A549 (cell line): ENCODE data around the gene CYP4F11. TPM values are rescaled to one million over a fixed set of nuclear protein-coding genes. Genes with fewer than 3 reads are reported as not detected.

Source experiments
- ATAC-seq, 2 experiments: fragments of 200-7000 bp in 1 of 2; fragments of >200 bp in 1 of 2; cut with Nextera tagmentation in 1 of 2; cut with Tn5 transposase in 1 of 2; 3 replicates each; pipeline versions ENCODE4 v1.8.0 to v1.9.1; 2018 to 2020; ENCODE audit warnings: mild to moderate bottlenecking in 1 of 2, moderate library complexity in 1 of 2
- CTCF ChIA-PET: fragments of 300-600 bp; sonication (Branson Sonifier 250); formaldehyde crosslinking; extraction: SDS; loops from one replicate; lab custom pipeline; 2021; ENCODE audit warnings: antibody characterized with exemption, inconsistent platforms; lab: Yijun Ruan, JAX
- POLR2A ChIA-PET: fragments of 350-600 bp; formaldehyde crosslinking; extraction: SDS; loops from one replicate; lab custom pipeline; 2021; ENCODE audit warnings: antibody characterized with exemption, inconsistent platforms; lab: Yijun Ruan, JAX
- DNase-seq, 2 experiments: peaks; one replicate each; pipeline versions ENCODE4 v3.0.0 to v3.0.0-alpha.2; 2011 to 2016; ENCODE audit warnings: low read depth in 1 of 2, low spot score in 1 of 2
- FAIRE-seq: peaks from 2 replicates; lab custom pipeline; 2011; peaks lifted over from hg19 to GRCh38; lab: Jason Lieb, UNC
- H3K27ac ChIP-seq, 2 experiments: fragments of >200 bp; sonication (Bioruptor Twin); formaldehyde crosslinking; 3 replicates each; pipeline ENCODE4 v1.5.1; 2016 to 2017
- H3K4me1 ChIP-seq: fragments of >200 bp; sonication (Bioruptor Twin); formaldehyde crosslinking; 3 replicates; pipeline ENCODE4 v1.6.1; 2016
- H3K4me2 ChIP-seq: fragments of >200 bp; sonication (Bioruptor Twin); formaldehyde crosslinking; 3 replicates; pipeline ENCODE4 v1.6.1; 2016
- H3K4me3 ChIP-seq: fragments of >200 bp; sonication (Bioruptor Twin); formaldehyde crosslinking; 3 replicates; pipeline ENCODE4 v1.5.1; 2016
- H3K9me3 ChIP-seq: fragments of >200 bp; sonication (Bioruptor Twin); formaldehyde crosslinking; 3 replicates; pipeline ENCODE4 v1.6.1; 2016
- CBX2 ChIP-seq: fragments of 200-600 bp; sonication (generic); IDR thresholded peaks from 2 replicates; pipeline ENCODE4 v1.6.1; 2016; ENCODE audit warnings: low read depth, mild to moderate bottlenecking, borderline replicate concordance
- EHMT2 ChIP-seq: fragments of 200-600 bp; sonication (generic); IDR thresholded peaks from 2 replicates; pipeline ENCODE4 v1.6.1; 2016; ENCODE audit warnings: antibody characterized with exemption, low read depth, mild to moderate bottlenecking, moderate library complexity
- ESRRA ChIP-seq: fragments of 150-350 bp; IDR thresholded peaks from 2 replicates; pipeline ENCODE4 v1.6.1; 2014; ENCODE audit warnings: mild to moderate bottlenecking, low read length, borderline replicate concordance
- FOSB ChIP-seq: fragments of 250-450 bp; sonication (Bioruptor Pico); IDR thresholded peaks from 2 replicates; pipeline ENCODE4 v1.5.0; 2020; ENCODE audit warnings: mild to moderate bottlenecking, moderate library complexity
- FOSL2 ChIP-seq, 2 experiments: fragments of 450-650 bp in 1 of 2; fragments of >200 bp in 1 of 2; sonication (Bioruptor Twin) in 1 of 2; formaldehyde crosslinking; IDR thresholded peaks; 2 replicates each; pipeline versions ENCODE4 v1.5.0 to v1.6.1; 2016 to 2020; ENCODE audit warnings: mild to moderate bottlenecking in 1 of 2, moderate library complexity in 1 of 2
- HOXA7 ChIP-seq: fragments of 250-450 bp; sonication (Bioruptor Pico); IDR thresholded peaks from 2 replicates; pipeline ENCODE4 v1.5.0; 2020; ENCODE audit warnings: mild to moderate bottlenecking, moderate library complexity
- MAZ ChIP-seq: fragments of 150-350 bp; IDR thresholded peaks from 2 replicates; pipeline ENCODE4 v1.6.1; 2014; ENCODE audit warnings: antibody characterized with exemption, low read depth, low read length, borderline replicate concordance
- MYC ChIP-seq: IDR thresholded peaks from 2 replicates; pipeline ENCODE4 v1.6.1; 2012; ENCODE audit warnings: mild to moderate bottlenecking, inconsistent platforms, low read length, improper control_type of control experiment, borderline replicate concordance
- NFE2L2 ChIP-seq: fragments of 150-350 bp; conservative IDR thresholded peaks from 2 replicates; pipeline ENCODE4 v1.6.1; 2014; ENCODE audit warnings: low read length
- POLR2A ChIP-seq: IDR thresholded peaks from 2 replicates; pipeline ENCODE4 v1.6.1; 2012; ENCODE audit warnings: mild to moderate bottlenecking, low read length
- RARB ChIP-seq: fragments of 250-450 bp; sonication (Bioruptor Pico); IDR thresholded peaks from 2 replicates; pipeline ENCODE4 v1.8.0; 2021; ENCODE audit warnings: mild to moderate bottlenecking, moderate library complexity
- RCOR1 ChIP-seq: fragments of 150-350 bp; IDR thresholded peaks from 2 replicates; pipeline ENCODE4 v1.6.1; 2014; ENCODE audit warnings: antibody characterized with exemption, low read length, low read depth
- SREBF2 ChIP-seq: fragments of 450-650 bp; IDR thresholded peaks from 2 replicates; pipeline ENCODE4 v1.6.1; 2014; ENCODE audit warnings: mild to moderate bottlenecking, moderate library complexity
- TFCP2L1 ChIP-seq: fragments of 250-450 bp; sonication (Bioruptor Pico); IDR thresholded peaks from 2 replicates; pipeline ENCODE4 v1.5.0; 2021; ENCODE audit warnings: mild to moderate bottlenecking
- ZC3H11A ChIP-seq: fragments of 450-650 bp; IDR thresholded peaks from 2 replicates; pipeline ENCODE4 v1.6.1; 2014; ENCODE audit warnings: antibody characterized with exemption, mild to moderate bottlenecking
- ZFP36 ChIP-seq: fragments of 450-650 bp; IDR thresholded peaks from 2 replicates; pipeline ENCODE4 v1.6.1; 2014; ENCODE audit warnings: borderline replicate concordance; ENCODE audit not compliant: partially characterized antibody
- WGBS: methylation state at CpG from one replicate; pipeline ENCODE4 v1.1.6; 2017; ENCODE audit errors: missing lambda C conversion rate; 5-methylcytosine and 5-hydroxymethylcytosine counted together
- polyA plus RNA-seq, 4 experiments: library from polyadenylated mRNA; depleted of rRNA in 3 of 4; stranded (reverse); fragments of >200 nt; fragmentation: RNase III in 1 of 4; extraction: RNeasy Plus Mini Kit Qiagen cat#74134 plus additional on column Dnase treatment in 1 of 4; gene quantifications; 2 replicates in 3 of 4; 3 replicates in 1 of 4; pipeline ENCODE4 v1.2.3, GENCODE V29; 2011 to 2017
- TF ChIP-seq, protein P1 (sequence below): fragments of >200 bp; sonication (Bioruptor Twin); formaldehyde crosslinking; IDR thresholded peaks from 3 replicates; pipeline ENCODE4 v1.5.1; 2016
- TF ChIP-seq, protein P2 (sequence below): fragments of 250-450 bp; sonication (Bioruptor Pico); IDR thresholded peaks from 2 replicates; pipeline ENCODE4 v1.5.0; 2021; ENCODE audit warnings: mild to moderate bottlenecking, moderate library complexity, borderline replicate concordance
- TF ChIP-seq, protein P3 (sequence below): fragments of 450-650 bp; IDR thresholded peaks from 2 replicates; pipeline ENCODE4 v1.6.1; 2014; ENCODE audit warnings: antibody characterized with exemption
- TF ChIP-seq, protein P4 (sequence below): fragments of 150-350 bp; IDR thresholded peaks from 2 replicates; pipeline ENCODE4 v1.6.1; 2014; ENCODE audit warnings: low read depth, mild to moderate bottlenecking, low read length
- TF ChIP-seq, protein P5 (sequence below): IDR thresholded peaks from 2 replicates; pipeline ENCODE4 v1.6.1; 2012

Gene CYP4F11
- polyA plus RNA-seq, 2 of the 4 experiments (the other 2 are of a cell fraction) = 4.0 to 26.2 TPM

DNA sequence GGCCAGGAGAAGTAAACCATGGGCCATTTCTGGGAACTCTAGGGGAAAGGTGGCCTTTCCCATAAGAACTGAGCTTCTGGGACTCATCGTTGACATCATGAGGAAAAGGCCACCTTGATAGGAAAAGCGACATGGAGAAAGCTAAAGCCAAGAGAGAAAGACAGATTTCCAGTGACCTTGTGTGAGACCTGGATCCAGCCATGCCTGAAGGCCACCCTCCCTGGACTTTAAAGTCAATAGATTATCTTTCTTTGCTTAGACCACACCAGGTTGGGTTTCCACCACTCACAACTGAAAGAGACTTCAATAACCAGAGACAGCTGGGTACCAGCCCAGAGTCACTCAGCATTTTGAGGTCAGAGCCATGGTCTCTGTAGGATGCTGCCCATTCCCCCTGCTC lies 40.0 kb downstream of the CYP4F11 start:
- Histone ChIP-seq H3K4me1 (no peaks in the 10 kb centered on the region), H3K9me3 (no peaks in the 10 kb centered on the region), H3K27ac (no peak overlapping the region), H3K4me2 (no peak overlapping the region), H3K4me3 (no peak overlapping the region)
- ChIA-PET CTCF (no interaction called here), POLR2A (no interaction called here)
- WGBS = 40% methylated on average over 2 of the region's 2 CpGs
- FAIRE-seq (no peak), ATAC-seq (no peak), DNase-seq (no peak)
- TF ChIP-seq, protein P1, sequence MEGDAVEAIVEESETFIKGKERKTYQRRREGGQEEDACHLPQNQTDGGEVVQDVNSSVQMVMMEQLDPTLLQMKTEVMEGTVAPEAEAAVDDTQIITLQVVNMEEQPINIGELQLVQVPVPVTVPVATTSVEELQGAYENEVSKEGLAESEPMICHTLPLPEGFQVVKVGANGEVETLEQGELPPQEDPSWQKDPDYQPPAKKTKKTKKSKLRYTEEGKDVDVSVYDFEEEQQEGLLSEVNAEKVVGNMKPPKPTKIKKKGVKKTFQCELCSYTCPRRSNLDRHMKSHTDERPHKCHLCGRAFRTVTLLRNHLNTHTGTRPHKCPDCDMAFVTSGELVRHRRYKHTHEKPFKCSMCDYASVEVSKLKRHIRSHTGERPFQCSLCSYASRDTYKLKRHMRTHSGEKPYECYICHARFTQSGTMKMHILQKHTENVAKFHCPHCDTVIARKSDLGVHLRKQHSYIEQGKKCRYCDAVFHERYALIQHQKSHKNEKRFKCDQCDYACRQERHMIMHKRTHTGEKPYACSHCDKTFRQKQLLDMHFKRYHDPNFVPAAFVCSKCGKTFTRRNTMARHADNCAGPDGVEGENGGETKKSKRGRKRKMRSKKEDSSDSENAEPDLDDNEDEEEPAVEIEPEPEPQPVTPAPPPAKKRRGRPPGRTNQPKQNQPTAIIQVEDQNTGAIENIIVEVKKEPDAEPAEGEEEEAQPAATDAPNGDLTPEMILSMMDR = no peak
- TF ChIP-seq, protein P2, sequence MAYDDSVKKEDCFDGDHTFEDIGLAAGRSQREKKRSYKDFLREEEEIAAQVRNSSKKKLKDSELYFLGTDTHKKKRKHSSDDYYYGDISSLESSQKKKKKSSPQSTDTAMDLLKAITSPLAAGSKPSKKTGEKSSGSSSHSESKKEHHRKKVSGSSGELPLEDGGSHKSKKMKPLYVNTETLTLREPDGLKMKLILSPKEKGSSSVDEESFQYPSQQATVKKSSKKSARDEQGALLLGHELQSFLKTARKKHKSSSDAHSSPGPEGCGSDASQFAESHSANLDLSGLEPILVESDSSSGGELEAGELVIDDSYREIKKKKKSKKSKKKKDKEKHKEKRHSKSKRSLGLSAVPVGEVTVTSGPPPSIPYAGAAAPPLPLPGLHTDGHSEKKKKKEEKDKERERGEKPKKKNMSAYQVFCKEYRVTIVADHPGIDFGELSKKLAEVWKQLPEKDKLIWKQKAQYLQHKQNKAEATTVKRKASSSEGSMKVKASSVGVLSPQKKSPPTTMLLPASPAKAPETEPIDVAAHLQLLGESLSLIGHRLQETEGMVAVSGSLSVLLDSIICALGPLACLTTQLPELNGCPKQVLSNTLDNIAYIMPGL = no peak
- TF ChIP-seq, protein P3, sequence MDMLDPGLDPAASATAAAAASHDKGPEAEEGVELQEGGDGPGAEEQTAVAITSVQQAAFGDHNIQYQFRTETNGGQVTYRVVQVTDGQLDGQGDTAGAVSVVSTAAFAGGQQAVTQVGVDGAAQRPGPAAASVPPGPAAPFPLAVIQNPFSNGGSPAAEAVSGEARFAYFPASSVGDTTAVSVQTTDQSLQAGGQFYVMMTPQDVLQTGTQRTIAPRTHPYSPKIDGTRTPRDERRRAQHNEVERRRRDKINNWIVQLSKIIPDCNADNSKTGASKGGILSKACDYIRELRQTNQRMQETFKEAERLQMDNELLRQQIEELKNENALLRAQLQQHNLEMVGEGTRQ = no peak
- TF ChIP-seq POLR2A (no peak), ESRRA (no peak)

DNA sequence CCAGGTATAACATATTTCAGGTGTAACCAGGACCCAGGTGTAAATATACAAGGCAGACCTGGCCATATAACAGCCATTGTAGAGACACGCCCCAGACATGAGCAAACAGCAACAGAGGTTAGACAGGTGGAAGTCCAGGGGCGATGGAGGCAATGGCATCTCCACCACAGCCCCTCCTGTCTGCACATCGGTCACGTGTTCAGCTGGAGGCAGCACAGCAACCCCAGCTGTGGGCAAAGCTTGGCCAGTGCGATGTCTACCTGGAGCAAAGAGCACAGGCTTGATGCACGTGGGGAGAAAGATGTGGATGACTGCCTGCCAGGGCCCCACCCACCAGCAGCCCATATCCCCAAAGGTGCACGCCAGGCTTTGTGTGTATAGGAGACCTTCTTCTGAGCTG lies 40.9 kb downstream of the CYP4F11 start:
- Histone ChIP-seq H3K4me3 (no peak overlapping the region), H3K4me1 (no peaks in the 10 kb centered on the region), H3K9me3 (no peaks in the 10 kb centered on the region), H3K27ac (no peak overlapping the region), H3K4me2 (no peak overlapping the region)
- no peak for TF ChIP-seq FOSB (CRISPR knock-in tag)
- TF ChIP-seq MYC = no peak
- TF ChIP-seq ZFP36 = no peak
- TF ChIP-seq SREBF2 = no peak
- TF ChIP-seq, protein P4, sequence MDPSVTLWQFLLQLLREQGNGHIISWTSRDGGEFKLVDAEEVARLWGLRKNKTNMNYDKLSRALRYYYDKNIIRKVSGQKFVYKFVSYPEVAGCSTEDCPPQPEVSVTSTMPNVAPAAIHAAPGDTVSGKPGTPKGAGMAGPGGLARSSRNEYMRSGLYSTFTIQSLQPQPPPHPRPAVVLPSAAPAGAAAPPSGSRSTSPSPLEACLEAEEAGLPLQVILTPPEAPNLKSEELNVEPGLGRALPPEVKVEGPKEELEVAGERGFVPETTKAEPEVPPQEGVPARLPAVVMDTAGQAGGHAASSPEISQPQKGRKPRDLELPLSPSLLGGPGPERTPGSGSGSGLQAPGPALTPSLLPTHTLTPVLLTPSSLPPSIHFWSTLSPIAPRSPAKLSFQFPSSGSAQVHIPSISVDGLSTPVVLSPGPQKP = no peak
- no peak for TF ChIP-seq MAZ
- TF ChIP-seq NFE2L2 = no peak
- no peak for TF ChIP-seq HOXA7 (CRISPR knock-in tag)
- TF ChIP-seq EHMT2 = no peak
- TF ChIP-seq CBX2 = no peak
- TF ChIP-seq, protein P5, sequence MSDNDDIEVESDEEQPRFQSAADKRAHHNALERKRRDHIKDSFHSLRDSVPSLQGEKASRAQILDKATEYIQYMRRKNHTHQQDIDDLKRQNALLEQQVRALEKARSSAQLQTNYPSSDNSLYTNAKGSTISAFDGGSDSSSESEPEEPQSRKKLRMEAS = no peak
- TF ChIP-seq, protein P1 = no peak
- TF ChIP-seq ZC3H11A = no peak
- no peak for TF ChIP-seq FOSL2 (IDR thresholded peaks at IDR 0.05)
- no peak for TF ChIP-seq FOSL2 (CRISPR knock-in tag; IDR thresholded peaks at IDR 0.05)
- no peak for TF ChIP-seq TFCP2L1 (CRISPR knock-in tag)
- TF ChIP-seq RCOR1 = no peak
- no peak for TF ChIP-seq RARB
- ATAC-seq (no peak), DNase-seq (no peak), FAIRE-seq (no peak)
- ChIA-PET POLR2A (no interaction called here), CTCF (no interaction called here)
- 29% methylated on average over 2 of the region's 7 CpGs for WGBS
